ENCODE data around the gene MEIOB. TPM values are rescaled to one million over a fixed set of nuclear protein-coding genes. Genes with fewer than 3 reads are reported as not detected.

Gene MEIOB
- total RNA-seq, 2 experiments from 2014 or later, result not detected

DNA sequence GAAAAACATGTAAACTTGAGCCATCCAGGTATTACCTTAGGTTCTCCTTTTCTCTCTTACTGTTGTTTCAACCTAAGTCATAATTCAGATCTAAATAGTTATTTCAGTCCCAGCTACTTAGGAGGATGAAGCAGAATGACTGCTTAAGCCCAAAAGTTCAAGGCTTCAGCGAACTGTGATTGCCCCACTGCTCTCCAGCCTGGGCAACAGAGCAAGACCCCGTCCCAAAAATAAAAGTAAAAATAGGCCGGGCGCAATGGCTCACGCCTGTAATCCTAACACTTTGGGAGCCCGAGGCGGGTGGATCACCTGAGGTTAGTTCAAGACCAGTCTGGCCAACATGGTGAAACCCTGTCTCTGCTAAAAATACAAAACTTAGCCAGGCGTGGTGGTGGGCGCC is 9.6 kb downstream of the MEIOB start:
- CTCF ChIA-PET, result interaction anchor here (1.3 kb wide), 1 partner anchor 67 kb away, joined by 3 read pairs; no protein-coding TSS in a partner anchor
- Histone ChIP-seq H3K4me1 (ENCODE audit: insufficient read depth, low read length) (no peaks in the 10 kb centered on the region), H3K27ac (ENCODE audit: low read depth in 1 of 2, low read length in 2 of 2) (no peak overlapping the region), H3K36me3 (ENCODE audit: insufficient read depth, low read length) (no peaks in the 10 kb centered on the region), H3K9me3 (ENCODE audit: control insufficient read depth in 1 of 2, insufficient read depth in 1 of 2, low read length in 2 of 2) (no peaks in the 10 kb centered on the region), H3K27me3 (ENCODE audit: control insufficient read depth in 1 of 2, insufficient read depth in 2 of 2, low read length in 2 of 2) (peaks cover 4 to 8% of the 10 kb centered on the region in 2 experiments), H3K4me3 (ENCODE audit: low read length) (no peak overlapping the region)
- no peak for ATAC-seq (ENCODE audit: poor library complexity)
- TF ChIP-seq, protein P1, sequence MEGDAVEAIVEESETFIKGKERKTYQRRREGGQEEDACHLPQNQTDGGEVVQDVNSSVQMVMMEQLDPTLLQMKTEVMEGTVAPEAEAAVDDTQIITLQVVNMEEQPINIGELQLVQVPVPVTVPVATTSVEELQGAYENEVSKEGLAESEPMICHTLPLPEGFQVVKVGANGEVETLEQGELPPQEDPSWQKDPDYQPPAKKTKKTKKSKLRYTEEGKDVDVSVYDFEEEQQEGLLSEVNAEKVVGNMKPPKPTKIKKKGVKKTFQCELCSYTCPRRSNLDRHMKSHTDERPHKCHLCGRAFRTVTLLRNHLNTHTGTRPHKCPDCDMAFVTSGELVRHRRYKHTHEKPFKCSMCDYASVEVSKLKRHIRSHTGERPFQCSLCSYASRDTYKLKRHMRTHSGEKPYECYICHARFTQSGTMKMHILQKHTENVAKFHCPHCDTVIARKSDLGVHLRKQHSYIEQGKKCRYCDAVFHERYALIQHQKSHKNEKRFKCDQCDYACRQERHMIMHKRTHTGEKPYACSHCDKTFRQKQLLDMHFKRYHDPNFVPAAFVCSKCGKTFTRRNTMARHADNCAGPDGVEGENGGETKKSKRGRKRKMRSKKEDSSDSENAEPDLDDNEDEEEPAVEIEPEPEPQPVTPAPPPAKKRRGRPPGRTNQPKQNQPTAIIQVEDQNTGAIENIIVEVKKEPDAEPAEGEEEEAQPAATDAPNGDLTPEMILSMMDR (IDR thresholded peaks at IDR 0.05), result no peak
- no peak overlapping the region for H3K27ac Mint-ChIP-seq
- intact Hi-C loops (cut with DNase I, micrococcal nuclease), result loop anchor here (2.0 to 10.0 kb wide), 3 partner anchors 36 to 292 kb away; partner anchors contain the start of genes FAHD1 (in 1 of the 2), HAGH (in 1 of the 2) and TRAF7 (in 1 of the 2)
- H3K4me1 Mint-ChIP-seq (ENCODE audit: low read depth), result no peaks in the 10 kb centered on the region
- no peak overlapping the region for H3K4me3 Mint-ChIP-seq
- no peaks in the 10 kb centered on the region for H3K9me3 Mint-ChIP-seq
- peaks cover 59% of the 10 kb centered on the region for H3K27me3 Mint-ChIP-seq
- DNase-seq, result no peak
- POLR2A ChIA-PET, result no interaction called here
- no peaks in the 10 kb centered on the region for H3K36me3 Mint-ChIP-seq (ENCODE audit: low read depth)

DNA sequence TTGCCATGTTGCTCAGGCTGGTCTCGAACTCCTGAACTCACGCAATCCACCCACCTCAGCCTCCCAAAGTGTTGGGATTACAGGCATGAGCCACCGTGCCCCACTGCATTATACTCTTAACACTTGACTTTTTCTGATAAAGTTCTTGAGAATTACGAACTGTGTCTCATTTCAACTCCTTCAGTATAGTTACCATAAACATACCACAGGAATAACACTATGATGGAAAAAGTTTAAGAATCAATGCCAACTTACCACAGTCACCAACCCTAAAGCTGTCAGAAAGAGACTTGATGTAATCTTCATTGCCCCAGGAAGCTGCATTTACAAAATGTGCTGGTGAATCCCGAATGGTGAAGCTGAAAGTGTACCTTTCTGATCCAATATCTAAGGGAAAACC is 10.2 kb downstream of the MEIOB start:
- Mint-ChIP-seq H3K27me3 (peaks cover 61% of the 10 kb centered on the region), H3K4me3 (no peak overlapping the region), H3K4me1 (ENCODE audit: low read depth) (no peaks in the 10 kb centered on the region), H3K36me3 (ENCODE audit: low read depth) (no peaks in the 10 kb centered on the region), H3K27ac (no peak overlapping the region), H3K9me3 (no peaks in the 10 kb centered on the region)
- ChIA-PET POLR2A (no interaction called here), CTCF (interaction anchor here (1.3 kb wide), 1 partner anchor 67 kb away, joined by 3 read pairs; no protein-coding TSS in a partner anchor)
- H3K4me1 ChIP-seq (ENCODE audit: insufficient read depth, low read length), result no peaks in the 10 kb centered on the region
- no peak overlapping the region for H3K27ac ChIP-seq (ENCODE audit: low read depth in 1 of 2, low read length in 2 of 2)
- H3K9me3 ChIP-seq (ENCODE audit: control insufficient read depth in 1 of 2, insufficient read depth in 1 of 2, low read length in 2 of 2), result no peaks in the 10 kb centered on the region
- TF ChIP-seq, protein P1 (IDR thresholded peaks at IDR 0.05), result no peak
- no peak overlapping the region for H3K4me3 ChIP-seq (ENCODE audit: low read length)
- no peak for ATAC-seq (ENCODE audit: poor library complexity)
- intact Hi-C loops (cut with DNase I, micrococcal nuclease), result loop anchor here (2.0 to 10.0 kb wide), 3 partner anchors 35 to 293 kb away; partner anchors contain the start of genes FAHD1 (in 1 of the 2), HAGH (in 1 of the 2) and TRAF7 (in 1 of the 2)
- DNase-seq, result no peak
- peaks cover 4 to 8% of the 10 kb centered on the region in 2 experiments for H3K27me3 ChIP-seq (ENCODE audit: control insufficient read depth in 1 of 2, insufficient read depth in 2 of 2, low read length in 2 of 2)
- no peaks in the 10 kb centered on the region for H3K36me3 ChIP-seq (ENCODE audit: insufficient read depth, low read length)

- POLR2A ChIA-PET, result no interaction called here
- DNase-seq, result no peak
- Histone ChIP-seq H3K36me3 (ENCODE audit: insufficient read depth, low read length) (no peaks in the 10 kb centered on the region), H3K4me1 (ENCODE audit: insufficient read depth, low read length) (peaks cover 14% of the 10 kb centered on the region), H3K4me3 (ENCODE audit: low read length) (no peak overlapping the region), H3K27ac (ENCODE audit: low read depth in 1 of 2, low read length in 2 of 2) (no peak overlapping the region), H3K27me3 (ENCODE audit: control insufficient read depth in 1 of 2, insufficient read depth in 2 of 2, low read length in 2 of 2) (peaks cover 4 to 8% of the 10 kb centered on the region in 2 experiments), H3K9me3 (ENCODE audit: control insufficient read depth in 1 of 2, insufficient read depth in 1 of 2, low read length in 2 of 2) (no peaks in the 10 kb centered on the region)
- CTCF ChIA-PET, result no interaction called here
- H3K4me3 Mint-ChIP-seq, result no peak overlapping the region
- no peak overlapping the region for H3K27ac Mint-ChIP-seq
- no peak for ATAC-seq (ENCODE audit: poor library complexity)
- peaks cover 13% of the 10 kb centered on the region for H3K4me1 Mint-ChIP-seq (ENCODE audit: low read depth)
- TF ChIP-seq, protein P1 (IDR thresholded peaks at IDR 0.05), result no peak
- H3K36me3 Mint-ChIP-seq (ENCODE audit: low read depth), result no peaks in the 10 kb centered on the region
- peaks cover 45% of the 10 kb centered on the region for H3K27me3 Mint-ChIP-seq
- intact Hi-C loops (cut with DNase I, micrococcal nuclease), result loop anchor here (5.0 to 10.0 kb wide), 2 partner anchors 293 to 295 kb away; partner anchors contain the start of gene TRAF7 (in 1 of the 2)
- no peaks in the 10 kb centered on the region for H3K9me3 Mint-ChIP-seq
These were observed 12.3 kb downstream of the MEIOB start for GRCh38 chr16:1859650-1860049.

Measured in CD4-positive, alpha-beta T cell (primary cell).